Prostate gland (tissue), 2 donors: Measurements from ENCODE around the gene BEST3.

Source experiments
- CTCF ChIP-seq, 4 experiments: fragments of 200-600 bp in 2 of 4; fragments of 450-650 bp in 2 of 4; sonication (generic) in 2 of 4; IDR thresholded peaks; 1 replicate in 3 of 4; 2 replicates in 1 of 4; pipeline ENCODE4 v1.5.1; 2016 to 2019; ENCODE audit warnings: antibody characterized with exemption in 4 of 4, mild to moderate bottlenecking in 2 of 4, moderate library complexity in 2 of 4
- POLR2A ChIP-seq: fragments of 450-650 bp; IDR thresholded peaks from one replicate; pipeline ENCODE4 v1.6.1; 2016; ENCODE audit warnings: antibody characterized with exemption, mild to moderate bottlenecking

GRCh38 chr12:69688471-69689427, 10.4 kb downstream of the BEST3 start:
- TF ChIP-seq CTCF (IDR thresholded peaks at IDR 0.05) = no peak
- no peak for TF ChIP-seq POLR2A
